GM23338 (cell line): ENCODE results near the gene LY86.

ENCODE experiments used
- CREB1 ChIP-seq: fragments of 250-450 bp; sonication (Bioruptor Pico); IDR thresholded peaks from 2 replicates; pipeline ENCODE4 v1.5.0; 2020; ENCODE audit warnings: low read depth, mild to moderate bottlenecking, moderate library complexity
- EZH2 ChIP-seq: fragments of 200-600 bp; sonication (generic); IDR thresholded peaks from one replicate; pipeline ENCODE4 v1.8.0; 2017; ENCODE audit warnings: antibody characterized with exemption, mild to moderate bottlenecking, low read depth; ENCODE audit not compliant: unreplicated experiment
- EZH2phosphoT487 ChIP-seq: fragments of 200-600 bp; sonication (generic); IDR thresholded peaks from one replicate; pipeline ENCODE4 v1.8.1; 2018; ENCODE audit warnings: antibody characterized with exemption; ENCODE audit not compliant: unreplicated experiment
- JUNB ChIP-seq: IDR thresholded peaks from one replicate; pipeline ENCODE4 v1.6.1; 2016; ENCODE audit warnings: antibody characterized with exemption; ENCODE audit not compliant: unreplicated experiment
- NANOG ChIP-seq: IDR thresholded peaks from 2 replicates; pipeline ENCODE4 v1.6.1; 2016; ENCODE audit warnings: antibody characterized with exemption, borderline replicate concordance
- POLR2AphosphoS5 ChIP-seq: IDR thresholded peaks from 2 replicates; pipeline ENCODE4 v1.6.1; 2016; ENCODE audit warnings: antibody characterized with exemption, low read depth
- STAT1 ChIP-seq: IDR thresholded peaks from one replicate; pipeline ENCODE4 v1.6.1; 2016; ENCODE audit warnings: antibody characterized with exemption; ENCODE audit not compliant: unreplicated experiment
- ZNF331 ChIP-seq: fragments of 250-450 bp; sonication (Bioruptor Pico); IDR thresholded peaks from 2 replicates; pipeline ENCODE4 v1.5.0; 2020; ENCODE audit warnings: low read depth, mild to moderate bottlenecking, moderate library complexity
- TF ChIP-seq, protein P1 (sequence below), 2 experiments: fragments of 200-600 bp in 1 of 2; sonication (generic) in 1 of 2; conservative IDR thresholded peaks; 2 replicates each; pipeline versions ENCODE4 v1.5.1 to v1.6.1; 2016 to 2017; ENCODE audit warnings: antibody characterized with exemption in 2 of 2, low read depth in 2 of 2, mild to moderate bottlenecking in 2 of 2, moderate library complexity in 1 of 2
- TF ChIP-seq, protein P2 (sequence below): IDR thresholded peaks from one replicate; pipeline ENCODE4 v1.6.1; 2018; ENCODE audit warnings: antibody characterized with exemption; ENCODE audit not compliant: unreplicated experiment

DNA sequence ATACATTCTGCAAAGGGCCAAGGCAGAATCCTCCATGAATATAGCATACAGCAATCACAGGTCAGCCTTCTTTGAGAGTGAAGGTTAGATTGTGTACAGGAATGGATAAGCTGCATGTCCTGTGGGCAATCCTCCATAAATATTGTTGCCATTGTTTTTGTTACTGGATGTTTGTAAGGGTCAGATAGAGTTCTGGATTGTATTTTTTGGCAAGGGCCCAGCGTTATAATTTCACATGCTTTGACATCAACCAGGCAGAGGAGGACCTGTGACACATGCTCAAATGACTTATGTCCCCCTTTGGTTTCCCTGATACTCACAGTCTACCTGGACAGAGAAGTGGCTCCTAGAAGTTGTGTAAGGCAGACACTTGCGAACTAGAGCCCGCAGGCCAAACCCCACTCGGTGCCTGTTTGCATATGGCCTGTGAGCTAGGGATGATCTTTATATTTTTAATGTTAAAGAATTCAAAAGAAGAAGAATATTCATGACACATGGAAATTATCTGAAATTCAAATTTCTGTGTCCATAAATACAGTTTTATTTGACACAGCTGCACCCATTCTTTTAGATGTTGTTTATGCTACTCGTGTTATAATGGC, 5.4 kb downstream of the LY86 start:
- TF ChIP-seq EZH2 (no peak), EZH2phosphoT487 (no peak), POLR2AphosphoS5 (no peak), JUNB (no peak), ZNF331 (CRISPR knock-in tag) (no peak), CREB1 (CRISPR knock-in tag) (no peak), STAT1 (no peak), NANOG (no peak)
- TF ChIP-seq, protein P1, sequence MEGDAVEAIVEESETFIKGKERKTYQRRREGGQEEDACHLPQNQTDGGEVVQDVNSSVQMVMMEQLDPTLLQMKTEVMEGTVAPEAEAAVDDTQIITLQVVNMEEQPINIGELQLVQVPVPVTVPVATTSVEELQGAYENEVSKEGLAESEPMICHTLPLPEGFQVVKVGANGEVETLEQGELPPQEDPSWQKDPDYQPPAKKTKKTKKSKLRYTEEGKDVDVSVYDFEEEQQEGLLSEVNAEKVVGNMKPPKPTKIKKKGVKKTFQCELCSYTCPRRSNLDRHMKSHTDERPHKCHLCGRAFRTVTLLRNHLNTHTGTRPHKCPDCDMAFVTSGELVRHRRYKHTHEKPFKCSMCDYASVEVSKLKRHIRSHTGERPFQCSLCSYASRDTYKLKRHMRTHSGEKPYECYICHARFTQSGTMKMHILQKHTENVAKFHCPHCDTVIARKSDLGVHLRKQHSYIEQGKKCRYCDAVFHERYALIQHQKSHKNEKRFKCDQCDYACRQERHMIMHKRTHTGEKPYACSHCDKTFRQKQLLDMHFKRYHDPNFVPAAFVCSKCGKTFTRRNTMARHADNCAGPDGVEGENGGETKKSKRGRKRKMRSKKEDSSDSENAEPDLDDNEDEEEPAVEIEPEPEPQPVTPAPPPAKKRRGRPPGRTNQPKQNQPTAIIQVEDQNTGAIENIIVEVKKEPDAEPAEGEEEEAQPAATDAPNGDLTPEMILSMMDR (conservative IDR thresholded peaks at IDR 0.05; ENCODE audit: low read depth in 2 of 2): no peak
- TF ChIP-seq, protein P2, sequence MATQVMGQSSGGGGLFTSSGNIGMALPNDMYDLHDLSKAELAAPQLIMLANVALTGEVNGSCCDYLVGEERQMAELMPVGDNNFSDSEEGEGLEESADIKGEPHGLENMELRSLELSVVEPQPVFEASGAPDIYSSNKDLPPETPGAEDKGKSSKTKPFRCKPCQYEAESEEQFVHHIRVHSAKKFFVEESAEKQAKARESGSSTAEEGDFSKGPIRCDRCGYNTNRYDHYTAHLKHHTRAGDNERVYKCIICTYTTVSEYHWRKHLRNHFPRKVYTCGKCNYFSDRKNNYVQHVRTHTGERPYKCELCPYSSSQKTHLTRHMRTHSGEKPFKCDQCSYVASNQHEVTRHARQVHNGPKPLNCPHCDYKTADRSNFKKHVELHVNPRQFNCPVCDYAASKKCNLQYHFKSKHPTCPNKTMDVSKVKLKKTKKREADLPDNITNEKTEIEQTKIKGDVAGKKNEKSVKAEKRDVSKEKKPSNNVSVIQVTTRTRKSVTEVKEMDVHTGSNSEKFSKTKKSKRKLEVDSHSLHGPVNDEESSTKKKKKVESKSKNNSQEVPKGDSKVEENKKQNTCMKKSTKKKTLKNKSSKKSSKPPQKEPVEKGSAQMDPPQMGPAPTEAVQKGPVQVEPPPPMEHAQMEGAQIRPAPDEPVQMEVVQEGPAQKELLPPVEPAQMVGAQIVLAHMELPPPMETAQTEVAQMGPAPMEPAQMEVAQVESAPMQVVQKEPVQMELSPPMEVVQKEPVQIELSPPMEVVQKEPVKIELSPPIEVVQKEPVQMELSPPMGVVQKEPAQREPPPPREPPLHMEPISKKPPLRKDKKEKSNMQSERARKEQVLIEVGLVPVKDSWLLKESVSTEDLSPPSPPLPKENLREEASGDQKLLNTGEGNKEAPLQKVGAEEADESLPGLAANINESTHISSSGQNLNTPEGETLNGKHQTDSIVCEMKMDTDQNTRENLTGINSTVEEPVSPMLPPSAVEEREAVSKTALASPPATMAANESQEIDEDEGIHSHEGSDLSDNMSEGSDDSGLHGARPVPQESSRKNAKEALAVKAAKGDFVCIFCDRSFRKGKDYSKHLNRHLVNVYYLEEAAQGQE: no peak
